IMR-90 (cell line): ENCODE data around the gene SSH2. TPM values are rescaled to one million over a fixed set of nuclear protein-coding genes. Genes with fewer than 3 reads are reported as not detected.

Source experiments
- ATAC-seq: fragments of 200-7000 bp; cut with Tn5 transposase; 2 replicates; pipeline ENCODE4 v1.9.1; 2020; ENCODE audit warnings: low read depth, mild to moderate bottlenecking, moderate library complexity
- BruUV-seq: library from RNA; stranded (reverse); fragments of 400-500 nt; replicated peaks from 2 replicates; lab custom pipeline; 2021; lab: Mats Ljungman, UMichigan
- CTCF ChIA-PET: fragments of 300-600 bp; formaldehyde crosslinking; extraction: SDS; loops from one replicate; lab custom pipeline; 2021; ENCODE audit warnings: antibody characterized with exemption; lab: Yijun Ruan, JAX
- POLR2A ChIA-PET: fragments of 300-600 bp; sonication (Branson Sonifier 250); formaldehyde crosslinking; loops from one replicate; lab custom pipeline; 2022; ENCODE audit warnings: antibody characterized with exemption; ENCODE audit not compliant: unreplicated experiment; lab: Charles Lee
- DNase-seq: peaks from one replicate; pipeline ENCODE4 v3.0.0; 2013
- H2AFZ ChIP-seq: replicated peaks from 2 replicates; pipeline ENCODE3; 2013; ENCODE audit warnings: low read length, mild to moderate bottlenecking; ENCODE audit not compliant: poor library complexity
- H2AK5ac ChIP-seq: 2 replicates; pipeline ENCODE4 v1.6.1; 2013; ENCODE audit warnings: low read depth, low read length, inconsistent platforms
- H2AK9ac ChIP-seq: replicated peaks from 2 replicates; pipeline ENCODE3; 2013; ENCODE audit warnings: mild to moderate bottlenecking, low read depth, low read length, moderate library complexity; ENCODE audit not compliant: poor library complexity
- H2BK120ac ChIP-seq: 2 replicates; pipeline ENCODE4 v1.6.1; 2013; ENCODE audit warnings: low read depth, low read length, inconsistent platforms
- H2BK15ac ChIP-seq: 3 replicates; pipeline ENCODE4 v1.6.1; 2013; ENCODE audit warnings: low read depth, low read length, inconsistent platforms
- H2BK20ac ChIP-seq: 2 replicates; pipeline ENCODE4 v1.6.1; 2013; ENCODE audit warnings: low read depth, mild to moderate bottlenecking, inconsistent platforms, low read length, moderate library complexity
- H2BK5ac ChIP-seq: 2 replicates; pipeline ENCODE4 v1.6.1; 2013; ENCODE audit warnings: mild to moderate bottlenecking, low read depth, low read length, inconsistent platforms; ENCODE audit not compliant: poor library complexity, severe bottlenecking
- H3K14ac ChIP-seq: replicated peaks from 2 replicates; pipeline ENCODE4 v1.6.1; 2013; ENCODE audit warnings: low read depth, low read length, inconsistent platforms
- H3K18ac ChIP-seq: 2 replicates; pipeline ENCODE4 v1.6.1; 2013; ENCODE audit warnings: low read depth, low read length, control low read depth
- H3K23ac ChIP-seq: 2 replicates; pipeline ENCODE4 v1.6.1; 2013; ENCODE audit warnings: low read depth, low read length, inconsistent platforms
- H3K27ac ChIP-seq: 2 replicates; pipeline ENCODE4 v1.5.1; 2013; ENCODE audit warnings: mild to moderate bottlenecking, control low read depth, low read length; ENCODE audit not compliant: insufficient read depth
- H3K27me3 ChIP-seq: 2 replicates; pipeline ENCODE4 v1.6.1; 2013; ENCODE audit warnings: low read length; ENCODE audit not compliant: control insufficient read depth, insufficient read depth
- H3K36me3 ChIP-seq: 2 replicates; pipeline ENCODE4 v1.6.1; 2013; ENCODE audit warnings: low read length, mixed read lengths; ENCODE audit not compliant: control insufficient read depth, insufficient read depth
- H3K4ac ChIP-seq: 2 replicates; pipeline ENCODE4 v1.6.1; 2013; ENCODE audit warnings: low read depth, low read length, inconsistent platforms
- H3K4me1 ChIP-seq: 2 replicates; pipeline ENCODE4 v1.6.1; 2013; ENCODE audit warnings: low read length, mixed read lengths; ENCODE audit not compliant: control insufficient read depth, insufficient read depth
- H3K4me2 ChIP-seq: 2 replicates; pipeline ENCODE4 v1.6.1; 2013; ENCODE audit warnings: low read depth, mild to moderate bottlenecking, control low read depth, low read length, moderate library complexity
- H3K4me3 ChIP-seq: 2 replicates; pipeline ENCODE4 v1.5.1; 2013; ENCODE audit warnings: low read depth, mild to moderate bottlenecking, control low read depth, low read length, moderate library complexity; ENCODE audit not compliant: insufficient read depth
- H3K56ac ChIP-seq: 2 replicates; pipeline ENCODE4 v1.6.1; 2013; ENCODE audit warnings: low read length, inconsistent platforms; ENCODE audit not compliant: insufficient read depth; ENCODE audit errors: extremely low read depth
- H3K79me1 ChIP-seq, 2 experiments: 2 replicates each; pipeline ENCODE4 v1.6.1; 2013; ENCODE audit warnings: low read length in 2 of 2, inconsistent platforms in 1 of 2, low read depth in 1 of 2
- H3K9ac ChIP-seq: 2 replicates; pipeline ENCODE4 v1.6.1; 2013; ENCODE audit warnings: low read depth, low read length, control low read depth
- H3K9me1 ChIP-seq: 2 replicates; pipeline ENCODE4 v1.6.1; 2013; ENCODE audit warnings: low read length, inconsistent platforms; ENCODE audit not compliant: insufficient read depth
- H3K9me3 ChIP-seq: 2 replicates; pipeline ENCODE4 v1.6.1; 2013; ENCODE audit warnings: low read length; ENCODE audit not compliant: control insufficient read depth, insufficient read depth
- H4K20me1 ChIP-seq: 2 replicates; pipeline ENCODE4 v1.6.1; 2013; ENCODE audit warnings: low read length, inconsistent platforms; ENCODE audit not compliant: insufficient read depth
- H4K5ac ChIP-seq: 2 replicates; pipeline ENCODE4 v1.6.1; 2013; ENCODE audit warnings: mild to moderate bottlenecking, low read depth, low read length, control low read depth
- H4K8ac ChIP-seq, 2 experiments: 2 replicates each; pipeline ENCODE4 v1.6.1; 2013; ENCODE audit warnings: low read depth in 2 of 2, low read length in 2 of 2, control low read depth in 1 of 2, inconsistent platforms in 1 of 2
- H4K91ac ChIP-seq: 2 replicates; pipeline ENCODE4 v1.6.1; 2013; ENCODE audit warnings: low read depth, low read length, inconsistent platforms; ENCODE audit not compliant: insufficient read depth
- BHLHE40 ChIP-seq: fragments of 150-350 bp; IDR thresholded peaks from 2 replicates; pipeline ENCODE4 v1.6.1; 2016; ENCODE audit warnings: mild to moderate bottlenecking, low read depth, low read length
- CEBPB ChIP-seq: IDR thresholded peaks from 2 replicates; pipeline ENCODE4 v1.6.1; 2012; ENCODE audit warnings: low read depth, low read length, improper control_type of control experiment
- CHD1 ChIP-seq: IDR thresholded peaks from 2 replicates; pipeline ENCODE4 v1.6.1; 2012; ENCODE audit warnings: low read depth, low read length, improper control_type of control experiment
- CTCF ChIP-seq: conservative IDR thresholded peaks from 2 replicates; pipeline ENCODE4 v1.5.1; 2012; ENCODE audit warnings: mild to moderate bottlenecking, low read depth, low read length, improper control_type of control experiment
- FOS ChIP-seq: fragments of 150-350 bp; IDR thresholded peaks from 2 replicates; pipeline ENCODE4 v1.6.1; 2016; ENCODE audit warnings: low read depth, low read length
- MAZ ChIP-seq: IDR thresholded peaks from 2 replicates; pipeline ENCODE4 v1.6.1; 2012; ENCODE audit warnings: low read depth, mild to moderate bottlenecking, low read length, improper control_type of control experiment, moderate library complexity, borderline replicate concordance
- MXI1 ChIP-seq: IDR thresholded peaks from 2 replicates; pipeline ENCODE4 v1.6.1; 2012; ENCODE audit warnings: low read depth, mild to moderate bottlenecking, low read length, moderate library complexity, borderline replicate concordance
- RCOR1 ChIP-seq: IDR thresholded peaks from 2 replicates; pipeline ENCODE4 v1.6.1; 2012; ENCODE audit warnings: mild to moderate bottlenecking, low read length, improper control_type of control experiment; ENCODE audit not compliant: insufficient replicate concordance
- RFX5 ChIP-seq: IDR thresholded peaks from 2 replicates; pipeline ENCODE4 v1.8.0; 2012; ENCODE audit warnings: low read depth, mild to moderate bottlenecking, low read length, moderate library complexity
- SMC3 ChIP-seq: fragments of 150-350 bp; IDR thresholded peaks from 2 replicates; pipeline ENCODE4 v1.6.1; 2016; ENCODE audit warnings: low read depth, mild to moderate bottlenecking, antibody characterized with exemption, low read length, moderate library complexity
- USF2 ChIP-seq: fragments of 150-350 bp; IDR thresholded peaks from 2 replicates; pipeline ENCODE4 v1.6.1; 2017; ENCODE audit warnings: mild to moderate bottlenecking, antibody characterized with exemption, low read length, low read depth
- dilution Hi-C: fragments of 300-500 bp; cut with HindIII; formaldehyde crosslinking; loops from one replicate; pipeline ENCODE4 v1.14.3; 2018; ENCODE audit warnings: low sequenced_read_pairs; ENCODE audit not compliant: unreplicated experiment
- in situ Hi-C: fragments of 300-500 bp; cut with MboI; formaldehyde crosslinking; loops from 3 replicates; pipeline ENCODE4 v1.14.3; 2019; ENCODE audit warnings: low sequenced_read_pairs, inconsistent platforms, mixed read lengths
- intact Hi-C: fragments of 100-400 bp; cut with micrococcal nuclease; formaldehyde crosslinking; loops from 2 replicates; pipeline ENCODE4 v1.10.0; 2022
- polyA plus RNA-seq, 3 experiments: library from polyadenylated mRNA; depleted of rRNA; stranded (reverse); fragments of >200 nt; gene quantifications; 2 replicates each; pipeline ENCODE4 v1.2.3, GENCODE V29; 2012; ENCODE audit warnings: low replicate concordance in 1 of 3
- total RNA-seq: library from RNA; depleted of rRNA; stranded (reverse); fragments of >200 nt; gene quantifications from 2 replicates; pipeline ENCODE4 v1.2.3, GENCODE V29; 2012
- TF ChIP-seq, protein P1 (sequence below): fragments of 150-350 bp; IDR thresholded peaks from 2 replicates; pipeline ENCODE4 v1.6.1; 2016; ENCODE audit warnings: low read depth, mild to moderate bottlenecking, low read length, moderate library complexity, borderline replicate concordance

Gene SSH2
- total and polyA plus RNA-seq, 2 of the 4 experiments (the other 2 are of a cell fraction): 9.3 TPM

DNA sequence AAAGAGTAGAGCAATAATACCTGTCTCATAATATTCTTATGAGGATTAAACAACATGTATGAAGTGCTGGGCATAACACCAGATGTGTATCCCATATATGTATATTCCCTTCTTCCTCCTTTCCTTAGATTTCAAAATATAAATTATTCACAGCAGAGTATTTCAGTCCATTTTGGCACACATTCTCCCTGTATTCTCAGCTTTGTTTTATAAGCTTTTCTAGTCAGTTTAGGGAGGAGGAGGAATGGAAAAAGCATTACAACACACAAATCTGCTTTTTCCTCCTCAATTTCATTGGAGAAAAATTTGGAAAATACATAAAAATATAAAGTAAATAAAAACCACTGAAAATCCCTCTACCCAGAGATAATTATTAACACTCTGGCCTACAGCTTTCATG lies 260.8 kb downstream of the SSH2 start:
- H2BK15ac ChIP-seq: no peak overlapping the region
- no peak overlapping the region for H2AFZ ChIP-seq
- no peak overlapping the region for H2BK20ac ChIP-seq
- H4K20me1 ChIP-seq: no peaks in the 10 kb centered on the region
- no peak overlapping the region for H4K91ac ChIP-seq
- dilution Hi-C loops (no loop called here), in situ Hi-C loops (no loop called here), intact Hi-C loops (no loop called here)
- H3K4me1 ChIP-seq: peaks cover 3% of the 10 kb centered on the region; the same call in 1 of the 2 replicates
- no peak overlapping the region for H3K4me3 ChIP-seq
- H3K4me2 ChIP-seq: no peak overlapping the region
- H3K4ac ChIP-seq: no peak overlapping the region
- no peak overlapping the region for H3K9ac ChIP-seq
- H2BK120ac ChIP-seq: no peak overlapping the region
- no peak overlapping the region for H3K23ac ChIP-seq
- no peak overlapping the region for H4K5ac ChIP-seq
- no peak for ATAC-seq
- ChIA-PET POLR2A (no interaction called here), CTCF (no interaction called here)
- no peak overlapping the region for H2BK5ac ChIP-seq
- H3K79me1 ChIP-seq: no peaks in the 10 kb centered on the region
- H3K27me3 ChIP-seq: no peaks in the 10 kb centered on the region
- DNase-seq: no peak
- H3K14ac ChIP-seq: no peak overlapping the region
- TF ChIP-seq CTCF (no peak), CHD1 (no peak), MAZ (no peak), MXI1 (no peak), CEBPB (no peak), FOS (no peak), RFX5 (no peak), USF2 (no peak), BHLHE40 (no peak), SMC3 (no peak), RCOR1 (no peak)
- TF ChIP-seq, protein P1, sequence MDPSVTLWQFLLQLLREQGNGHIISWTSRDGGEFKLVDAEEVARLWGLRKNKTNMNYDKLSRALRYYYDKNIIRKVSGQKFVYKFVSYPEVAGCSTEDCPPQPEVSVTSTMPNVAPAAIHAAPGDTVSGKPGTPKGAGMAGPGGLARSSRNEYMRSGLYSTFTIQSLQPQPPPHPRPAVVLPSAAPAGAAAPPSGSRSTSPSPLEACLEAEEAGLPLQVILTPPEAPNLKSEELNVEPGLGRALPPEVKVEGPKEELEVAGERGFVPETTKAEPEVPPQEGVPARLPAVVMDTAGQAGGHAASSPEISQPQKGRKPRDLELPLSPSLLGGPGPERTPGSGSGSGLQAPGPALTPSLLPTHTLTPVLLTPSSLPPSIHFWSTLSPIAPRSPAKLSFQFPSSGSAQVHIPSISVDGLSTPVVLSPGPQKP: no peak
- H3K36me3 ChIP-seq: peaks cover 26% of the 10 kb centered on the region
- H3K9me3 ChIP-seq: no peaks in the 10 kb centered on the region
- no peak overlapping the region for H4K8ac ChIP-seq
- H3K18ac ChIP-seq: no peak overlapping the region
- H3K9me1 ChIP-seq: 0 out of 2 replicates have a peak, but pooled peaks cover 5% of the 10 kb centered on the region
- H2AK9ac ChIP-seq: no peak overlapping the region
- no TSS peak for BruUV-seq
- H3K56ac ChIP-seq: no peak overlapping the region
- no peak overlapping the region for H3K27ac ChIP-seq
- no peak overlapping the region for H2AK5ac ChIP-seq
